SK-N-MC (cell line): Measurements from ENCODE around the gene LCN9.

Experiments used
- EZH2 ChIP-seq: fragments of 200-600 bp; sonication (generic); IDR thresholded peaks from one replicate; pipeline ENCODE4 v1.6.1; 2017; ENCODE audit warnings: antibody characterized with exemption
- FOXP2 ChIP-seq: optimal IDR thresholded peaks from 2 replicates; pipeline ENCODE3; 2011; ENCODE audit warnings: mild to moderate bottlenecking, moderate library complexity; ENCODE audit not compliant: insufficient read depth; ENCODE audit errors: extremely low read length, control extremely low read depth
- POLR2AphosphoS5 ChIP-seq: IDR thresholded peaks from 2 replicates; pipeline ENCODE4 v1.6.1; 2012; ENCODE audit warnings: mild to moderate bottlenecking, low read depth, low read length, borderline replicate concordance

GRCh38 chr9:135641745-135642144 lies 21.4 kb upstream of the LCN9 start:
- TF ChIP-seq POLR2AphosphoS5 (no peak), EZH2 (no peak), FOXP2 (no peak)
